ENCODE results near the gene MED10.
A peak's percentile ranks its signal among the peaks of the same experiment; 100 is the strongest.

- TF ChIP-seq POLR2A (IDR thresholded peaks at IDR 0.05; ENCODE audit: low read depth, low read length) (peak; percentile 83), POLR2AphosphoS5 (IDR thresholded peaks at IDR 0.05; ENCODE audit: low read depth, low read length) (peak; percentile 85), TAF1 (IDR thresholded peaks at IDR 0.05; ENCODE audit: low read depth, low read length) (peak; percentile 60), SPI1 (IDR thresholded peaks at IDR 0.05; ENCODE audit: low read depth, low read length) (peak; percentile 52)
Measured at GRCh38 chr5:6377905-6378765, at the start of gene MED10.
